HG02678 (cell line): ENCODE data around the gene NAT9.

ENCODE experiments used
- ATAC-seq: cut with Tn5 transposase; IDR thresholded peaks from one replicate; pipeline ENCODE4 v1.9.1; 2021; ENCODE audit warnings: mild to moderate bottlenecking, moderate library complexity; ENCODE audit not compliant: unreplicated experiment

NAT9 gene

GRCh38 chr17:74806334-74806733, 30.2 kb upstream of the NAT9 start:
- ATAC-seq = no peak

GRCh38 chr17:74805591-74805991, 29.4 kb upstream of the NAT9 start:
- no peak for ATAC-seq

- ATAC-seq = no peak
These were observed 28.5 kb upstream of the NAT9 start for GRCh38 chr17:74804683-74805082.

- ATAC-seq = no peak
These were observed 27.8 kb upstream of the NAT9 start for GRCh38 chr17:74803971-74804370.

DNA sequence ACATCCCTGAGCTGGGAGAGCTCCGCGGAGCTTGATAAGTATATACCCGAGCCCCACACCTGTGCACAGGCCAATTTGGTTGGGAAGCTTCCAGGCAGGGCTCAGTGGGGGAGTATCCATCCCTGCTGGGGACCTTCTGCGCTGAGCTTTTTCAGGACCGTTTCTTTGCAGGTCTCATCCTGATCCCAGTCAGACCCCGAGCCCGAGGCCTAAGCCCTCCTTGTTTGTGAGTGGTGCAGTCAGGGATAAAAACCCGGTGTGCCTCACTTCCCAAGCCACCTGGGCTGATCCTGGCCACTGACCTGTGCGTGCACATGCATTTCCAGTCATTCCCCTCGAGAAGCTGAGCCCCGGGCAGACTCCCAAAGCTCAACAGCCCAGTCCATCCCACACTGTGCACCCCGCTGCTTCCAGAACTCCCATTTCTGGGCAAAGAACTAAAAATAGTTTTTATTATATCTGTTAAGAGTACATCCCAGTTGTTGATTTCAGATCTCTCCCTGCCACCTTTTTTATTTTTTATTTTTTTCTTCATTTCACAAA, 27.3 kb upstream of the NAT9 start:
- no peak for ATAC-seq

- no peak for ATAC-seq
These were observed 25.8 kb upstream of the NAT9 start for GRCh38 chr17:74801896-74802295.

GRCh38 chr17:74800531-74800930, 24.4 kb upstream of the NAT9 start:
- ATAC-seq = no peak

- no peak for ATAC-seq
These were observed 23.0 kb upstream of the NAT9 start for GRCh38 chr17:74799097-74799496.

- no peak for ATAC-seq
These were observed 22.1 kb upstream of the NAT9 start for GRCh38 chr17:74798239-74798707.

- no peak for ATAC-seq
These were observed 21.7 kb upstream of the NAT9 start for GRCh38 chr17:74797824-74798223.

DNA sequence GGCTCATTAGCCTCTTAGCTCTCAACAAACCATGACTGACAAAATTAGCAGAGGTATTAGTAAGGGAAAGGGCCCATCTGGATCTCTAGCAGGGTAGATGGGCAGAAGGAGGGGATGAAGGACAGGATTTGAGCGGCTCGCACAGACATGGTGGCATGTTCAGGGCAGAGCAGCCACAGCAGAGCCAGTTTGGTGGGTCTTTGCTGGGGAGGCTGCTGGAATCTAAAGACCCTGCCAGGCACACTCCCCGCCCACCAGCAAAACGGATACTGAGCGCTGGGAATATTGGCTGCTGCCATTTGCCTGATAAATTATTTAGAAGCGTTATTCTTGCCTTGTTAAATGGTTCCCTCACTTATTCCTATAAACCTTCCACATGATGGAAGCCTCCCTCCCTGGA, 20.7 kb upstream of the NAT9 start:
- ATAC-seq = no peak

DNA sequence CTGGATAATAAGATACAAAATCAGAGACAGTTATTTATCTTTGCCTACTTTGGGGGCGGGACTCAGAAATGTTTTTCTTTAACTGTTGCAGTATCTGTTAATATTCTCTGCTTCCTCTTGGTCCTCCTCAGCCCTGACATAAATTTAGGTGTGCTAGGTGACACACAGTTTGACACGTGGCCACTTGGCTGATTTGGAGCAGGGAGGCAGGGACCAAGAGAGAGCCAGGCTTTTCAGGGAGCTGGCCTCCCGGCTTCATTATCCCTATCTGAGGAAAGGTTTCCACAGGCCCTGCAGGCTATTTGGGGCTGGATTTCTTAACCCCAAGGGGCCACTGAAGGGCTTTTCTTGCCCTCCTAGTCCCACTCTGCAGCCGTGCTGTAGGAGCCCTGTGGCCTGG, 20.1 kb upstream of the NAT9 start:
- no peak for ATAC-seq

GRCh38 chr17:74795327-74796020, 19.3 kb upstream of the NAT9 start:
- ATAC-seq = no peak

DNA sequence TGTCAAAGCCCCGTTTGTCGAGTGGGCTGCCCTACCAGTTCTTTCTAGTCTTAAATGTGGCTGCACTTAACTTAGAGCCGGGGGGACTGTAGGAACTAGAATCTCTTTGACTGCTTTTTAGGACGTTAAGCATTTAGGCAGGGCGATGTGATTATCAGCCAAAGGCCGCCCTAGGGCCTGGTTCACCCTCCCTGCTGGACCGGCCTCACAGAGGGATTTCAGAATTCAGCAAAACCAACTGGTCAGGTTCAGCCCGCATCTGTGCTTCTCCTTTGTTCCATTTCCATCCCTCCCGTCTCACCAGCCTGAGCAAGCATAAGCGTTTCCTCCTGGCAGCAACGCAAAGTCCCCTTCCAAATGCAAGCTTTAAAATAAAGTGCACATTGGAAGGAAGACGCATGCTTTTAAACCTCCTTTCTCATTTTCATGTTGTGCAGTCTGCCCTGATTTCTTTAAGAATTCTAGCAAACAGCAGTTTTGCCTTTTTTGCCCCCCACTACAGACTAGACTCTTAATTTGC, 16.5 kb upstream of the NAT9 start:
- no peak for ATAC-seq

DNA sequence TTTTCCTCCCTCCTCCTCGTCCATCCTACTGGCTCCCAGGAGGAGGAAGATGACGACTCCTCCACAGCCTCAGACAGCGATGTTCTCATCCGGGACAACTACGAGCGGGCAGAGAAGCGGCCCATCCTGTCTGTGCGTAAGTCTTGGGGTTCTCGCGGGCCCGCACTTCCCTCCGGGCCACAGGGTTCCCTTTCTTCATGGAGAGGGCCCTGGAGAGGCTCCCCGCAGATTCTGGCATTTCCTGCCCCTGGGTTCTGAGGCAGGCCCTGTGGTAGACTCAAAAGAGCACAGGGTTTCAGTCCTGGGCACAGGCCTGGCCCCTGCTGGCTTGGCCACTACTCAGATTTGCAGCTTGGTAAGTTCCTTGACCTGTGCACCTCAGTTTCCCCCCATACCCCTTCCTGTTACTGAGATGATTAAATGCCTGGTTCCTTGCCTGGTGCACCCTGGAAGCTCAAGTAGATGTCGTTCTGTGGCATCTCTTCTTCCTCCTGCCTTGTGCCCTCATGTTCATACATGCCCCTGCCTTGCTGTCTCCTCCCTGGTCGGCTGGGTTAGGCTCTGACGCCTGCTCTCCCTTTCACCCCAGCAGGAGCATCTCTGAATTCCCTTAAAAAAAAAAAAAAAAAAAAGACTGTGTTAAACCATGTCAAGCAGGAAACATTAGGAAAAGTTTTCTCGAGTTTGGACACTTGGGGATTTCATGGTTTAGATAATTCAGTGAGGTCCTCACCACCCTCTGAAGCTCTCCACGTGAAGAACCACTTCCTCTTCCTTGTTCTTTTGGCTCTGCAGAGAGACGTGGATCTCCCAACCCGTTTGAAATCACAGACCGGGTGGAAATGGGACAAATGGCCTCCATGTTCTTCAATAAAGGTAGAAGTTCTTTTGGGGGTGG, 14.3 kb upstream of the NAT9 start:
- no peak for ATAC-seq

GRCh38 chr17:74786431-74787055, 10.4 kb upstream of the NAT9 start:
- ATAC-seq = no peak

DNA sequence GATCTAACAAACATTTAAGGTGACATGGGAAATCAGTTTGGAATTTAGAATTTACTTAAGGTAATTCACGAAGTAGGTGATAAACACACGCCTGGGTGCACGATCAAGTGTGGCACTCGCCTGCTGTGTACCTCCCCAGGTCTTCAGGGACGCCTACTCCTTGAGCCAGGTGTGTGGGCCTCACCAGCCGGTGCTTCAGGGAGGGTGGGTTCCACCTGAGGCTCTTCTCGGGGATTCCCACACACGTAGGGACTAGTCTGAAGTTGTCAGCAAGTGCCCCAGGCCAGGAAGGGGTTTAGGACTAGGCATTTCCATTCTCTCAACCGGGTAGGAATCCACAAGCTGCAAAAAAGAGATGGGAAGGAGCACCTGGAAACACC, 9.8 kb upstream of the NAT9 start:
- no peak for ATAC-seq

DNA sequence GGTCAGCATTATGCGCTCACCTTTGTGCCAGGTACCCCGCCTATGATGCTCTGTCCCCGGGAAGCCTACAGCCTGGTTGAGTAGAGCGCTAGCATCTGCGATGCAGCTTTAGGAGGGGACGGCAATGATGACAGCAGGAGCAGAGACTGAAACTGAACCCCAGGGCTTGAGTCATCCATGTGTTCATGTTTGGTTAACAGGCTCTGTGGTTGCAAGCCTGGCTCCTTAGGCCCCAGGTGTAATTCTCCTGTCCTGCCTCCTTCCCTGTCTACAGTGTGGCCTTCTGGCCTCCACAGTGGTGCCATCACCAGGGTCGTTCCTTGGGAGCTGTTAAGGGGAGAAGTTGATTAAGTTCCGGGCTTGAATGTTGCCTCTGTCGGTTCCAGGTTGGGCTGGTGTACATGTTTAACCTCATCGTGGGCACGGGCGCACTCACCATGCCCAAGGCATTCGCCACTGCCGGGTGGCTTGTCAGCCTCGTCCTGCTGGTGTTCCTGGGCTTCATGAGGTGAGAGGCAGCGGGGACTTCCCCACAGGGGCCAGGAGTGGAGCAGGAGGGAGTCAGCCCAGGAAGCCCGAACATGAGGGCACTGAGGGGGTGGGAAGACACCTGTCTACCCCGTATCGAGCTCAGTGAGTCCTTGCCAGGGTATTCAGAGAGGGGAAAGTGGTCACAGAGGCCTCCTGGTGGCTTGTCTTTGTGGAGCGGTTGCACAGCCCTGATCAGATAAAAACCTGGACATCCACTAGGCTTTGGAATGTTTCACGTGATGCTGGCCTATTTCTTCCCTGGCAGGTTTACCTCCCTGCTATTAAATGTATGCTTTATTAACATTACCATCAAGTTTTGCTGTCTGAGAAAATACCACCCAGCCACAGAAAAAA, 9.2 kb upstream of the NAT9 start:
- no peak for ATAC-seq

- no peak for ATAC-seq
These were observed 8.1 kb upstream of the NAT9 start for GRCh38 chr17:74784125-74784810.

- no peak for ATAC-seq
These were observed 6.4 kb upstream of the NAT9 start for GRCh38 chr17:74782571-74782970.
